Omental fat pad (tissue), 4 donors: Measurements from ENCODE around the gene MAFF. TPM values are rescaled to one million over a fixed set of nuclear protein-coding genes. Genes with fewer than 3 reads are reported as not detected.
A peak's percentile ranks its signal among the peaks of the same experiment; 100 is the strongest.
"Not testable (repeated sequence)": the region's sequence is repeated elsewhere in the genome, so short reads cannot be mapped to it uniquely, and the experiment has no call there.

Source experiments
- ATAC-seq: fragments of 150-250 bp; one replicate; pipeline ENCODE4 v1.9.1; 2016; ENCODE audit warnings: mild to moderate bottlenecking, moderate library complexity; ENCODE audit not compliant: low FRiP score
- DNase-seq: peaks from one replicate; pipeline ENCODE4 v3.0.0-alpha.2; 2019; ENCODE audit warnings: low spot score
- total RNA-seq, 4 donors: library from RNA; depleted of rRNA; stranded (reverse); fragments of >200 nt; gene quantifications; one replicate each; pipeline ENCODE4 v1.1.0, GENCODE V29; 2016
- TF ChIP-seq, protein P1 (sequence below), 3 donors: fragments of 450-650 bp; IDR thresholded peaks; one replicate each; pipeline ENCODE4 v1.5.1; 2016 to 2017; ENCODE audit warnings: antibody characterized with exemption in 3 of 3, mild to moderate bottlenecking in 3 of 3, moderate library complexity in 2 of 3

The MAFF gene
- total RNA-seq, 4 donors from 2014 or later, result 73.9 to 334 (median 202) TPM

GRCh38 chr22:38228326-38228872 is 26.6 kb downstream of the MAFF start:
- ATAC-seq (no peak), DNase-seq (no peak)
- TF ChIP-seq, protein P1, sequence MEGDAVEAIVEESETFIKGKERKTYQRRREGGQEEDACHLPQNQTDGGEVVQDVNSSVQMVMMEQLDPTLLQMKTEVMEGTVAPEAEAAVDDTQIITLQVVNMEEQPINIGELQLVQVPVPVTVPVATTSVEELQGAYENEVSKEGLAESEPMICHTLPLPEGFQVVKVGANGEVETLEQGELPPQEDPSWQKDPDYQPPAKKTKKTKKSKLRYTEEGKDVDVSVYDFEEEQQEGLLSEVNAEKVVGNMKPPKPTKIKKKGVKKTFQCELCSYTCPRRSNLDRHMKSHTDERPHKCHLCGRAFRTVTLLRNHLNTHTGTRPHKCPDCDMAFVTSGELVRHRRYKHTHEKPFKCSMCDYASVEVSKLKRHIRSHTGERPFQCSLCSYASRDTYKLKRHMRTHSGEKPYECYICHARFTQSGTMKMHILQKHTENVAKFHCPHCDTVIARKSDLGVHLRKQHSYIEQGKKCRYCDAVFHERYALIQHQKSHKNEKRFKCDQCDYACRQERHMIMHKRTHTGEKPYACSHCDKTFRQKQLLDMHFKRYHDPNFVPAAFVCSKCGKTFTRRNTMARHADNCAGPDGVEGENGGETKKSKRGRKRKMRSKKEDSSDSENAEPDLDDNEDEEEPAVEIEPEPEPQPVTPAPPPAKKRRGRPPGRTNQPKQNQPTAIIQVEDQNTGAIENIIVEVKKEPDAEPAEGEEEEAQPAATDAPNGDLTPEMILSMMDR (IDR thresholded peaks at IDR 0.05), result no peak

GRCh38 chr22:38228873-38229740 is 27.3 kb downstream of the MAFF start:
- ATAC-seq (peak; percentile 42), DNase-seq (no peak)
- TF ChIP-seq, protein P1 (IDR thresholded peaks at IDR 0.05), result no peak

- DNase-seq (no peak), ATAC-seq (no peak)
- TF ChIP-seq, protein P1 (IDR thresholded peaks at IDR 0.05), result no peak
Measured at GRCh38 chr22:38230108-38230825, 28.5 kb downstream of the MAFF start.

DNA sequence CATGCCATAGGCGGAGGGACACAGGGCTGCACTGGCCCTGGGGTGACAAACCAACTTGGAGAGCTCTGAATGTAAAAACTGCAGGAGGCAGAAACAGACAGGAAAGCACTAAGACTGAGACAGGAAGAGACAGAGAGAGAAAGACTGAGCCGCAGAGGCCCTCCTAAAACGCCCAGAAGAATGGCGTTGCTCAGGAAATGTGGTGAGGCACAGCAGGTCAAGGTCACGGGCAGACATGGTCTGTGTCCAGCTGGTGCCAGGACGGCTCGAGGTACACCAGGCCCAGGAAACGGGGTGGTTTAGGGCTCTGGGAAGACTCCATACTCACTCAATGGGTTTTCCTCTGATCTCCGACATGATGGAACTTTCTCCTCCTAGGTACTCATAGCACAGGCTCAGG is 29.1 kb downstream of the MAFF start:
- no peak for ATAC-seq
- TF ChIP-seq, protein P1 (IDR thresholded peaks at IDR 0.05), result no peak
- no peak for DNase-seq

- DNase-seq (no peak), ATAC-seq (no peak)
- TF ChIP-seq, protein P1 (IDR thresholded peaks at IDR 0.05), result no peak
Measured at GRCh38 chr22:38232196-38232595, 30.4 kb downstream of the MAFF start.

DNA sequence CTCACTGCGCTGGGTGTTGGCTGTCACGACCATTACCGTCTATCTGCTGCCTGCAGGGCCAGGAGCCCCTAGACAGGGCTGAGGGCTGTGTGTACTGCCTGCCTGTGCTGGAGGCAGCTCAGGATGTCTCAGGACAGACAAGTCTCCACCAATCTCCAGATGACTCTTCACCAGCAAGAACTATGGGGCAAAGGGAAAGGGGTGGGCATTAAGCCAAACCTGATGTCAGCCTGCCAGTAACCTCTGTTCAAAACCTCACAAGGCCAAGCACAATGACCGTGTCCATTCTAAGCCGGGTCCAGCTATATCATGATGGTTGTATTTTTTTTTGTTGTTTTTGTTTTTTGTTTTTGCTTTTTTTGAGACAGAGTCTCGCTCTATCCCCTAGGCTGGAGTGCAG is 31.6 kb downstream of the MAFF start:
- no peak for ATAC-seq
- TF ChIP-seq, protein P1 (IDR thresholded peaks at IDR 0.05), result no peak

GRCh38 chr22:38233856-38234255 is 32.1 kb downstream of the MAFF start:
- not testable (repeated sequence) for DNase-seq, ATAC-seq

More for the DNA sequence above, 31.6 kb downstream of the MAFF start:
- DNase-seq, result no peak
